Mucosa of descending colon (tissue), 3 donors: Measurements from ENCODE around the gene TSPYL2. TPM values are rescaled to one million over a fixed set of nuclear protein-coding genes. Genes with fewer than 3 reads are reported as not detected.

Experiments used
- ATAC-seq: fragments of 200-7000 bp; cut with Tn5 transposase; one replicate; pipeline ENCODE4 v1.9.1; 2020; ENCODE audit warnings: mild to moderate bottlenecking, moderate library complexity
- DNase-seq, 3 donors: peaks; one replicate each; pipeline ENCODE4 v3.0.0-alpha.2; 2020
- H3K36me3 ChIP-seq: fragments of 200-600 bp; one replicate; pipeline ENCODE4 v1.8.0; 2021; ENCODE audit warnings: low read depth, mild to moderate bottlenecking
- H3K4me1 ChIP-seq: fragments of 200-600 bp; one replicate; pipeline ENCODE4 v1.8.0; 2021; ENCODE audit warnings: low read depth, mild to moderate bottlenecking
- H3K4me3 ChIP-seq: fragments of 200-600 bp; one replicate; pipeline ENCODE4 v1.8.0; 2021; ENCODE audit warnings: mild to moderate bottlenecking
- H3K9me3 ChIP-seq: fragments of 200-600 bp; one replicate; pipeline ENCODE4 v1.8.0; 2021; ENCODE audit warnings: mild to moderate bottlenecking
- CTCF ChIP-seq: fragments of 200-600 bp; IDR thresholded peaks from one replicate; pipeline ENCODE4 v1.8.0; 2022; ENCODE audit warnings: antibody characterized with exemption, mild to moderate bottlenecking
- intact Hi-C, 2 donors: fragments of 100-400 bp; cut with DNase I in 1 of 2; cut with micrococcal nuclease in 1 of 2; formaldehyde crosslinking; loops; one replicate each; pipeline versions ENCODE4 v1.11.0 to v1.11.1; 2022; cut with DNase I, micrococcal nuclease
- total RNA-seq, 3 donors: library from RNA; stranded (reverse); fragmentation: NEBNext Ultra II Directional in 2 of 3; extraction: Animal tissue kit (Norgen Biotek cat#: 25700) in 2 of 3; gene quantifications; one replicate each; pipeline versions ENCODE4 v1.2.1 to v1.2.4, GENCODE V29; 2021 to 2023
- donor health status: DM: no; HTN: no; CAD: no; lungs with moderate emphysema.
- donor health status: DM: no; HTN: no; CAD: no.
- donor health status: DM: no; HTN: yes; CAD: no.

Gene TSPYL2
- total RNA-seq, 3 donors from 2014 or later, result 6.7 to 78.7 (median 10.4) TPM

- Histone ChIP-seq H3K4me1 (no peaks in the 10 kb centered on the region), H3K36me3 (no peaks in the 10 kb centered on the region), H3K9me3 (no peaks in the 10 kb centered on the region), H3K4me3 (no peak overlapping the region)
- ATAC-seq (no peak), DNase-seq (no peak)
- TF ChIP-seq CTCF, result no peak
- intact Hi-C loops, result no loop called here
Observed at GRCh38 chrX:53065104-53065503, 17.1 kb upstream of the TSPYL2 start.

GRCh38 chrX:53071064-53071463 is 11.1 kb upstream of the TSPYL2 start:
- H3K36me3 ChIP-seq, result no peaks in the 10 kb centered on the region
- H3K9me3 ChIP-seq, result no peaks in the 10 kb centered on the region
- no peaks in the 10 kb centered on the region for H3K4me1 ChIP-seq
- DNase-seq (no peak), ATAC-seq (no peak)
- H3K4me3 ChIP-seq, result no peak overlapping the region
- intact Hi-C loops, result no loop called here
- no peak for TF ChIP-seq CTCF

- H3K4me3 ChIP-seq, result no peak overlapping the region
- intact Hi-C loops, result no loop called here
- H3K36me3 ChIP-seq, result no peaks in the 10 kb centered on the region
- no peaks in the 10 kb centered on the region for H3K4me1 ChIP-seq
- no peak for TF ChIP-seq CTCF
- peak; percentile 95 for ATAC-seq
- no peaks in the 10 kb centered on the region for H3K9me3 ChIP-seq
- peak; percentile 54 to 80 (median 76) for DNase-seq
Observed at GRCh38 chrX:53071604-53072417, 10.4 kb upstream of the TSPYL2 start.

- Histone ChIP-seq H3K4me1 (no peaks in the 10 kb centered on the region), H3K9me3 (no peaks in the 10 kb centered on the region), H3K4me3 (no peak overlapping the region), H3K36me3 (no peaks in the 10 kb centered on the region)
- intact Hi-C loops, result no loop called here
- DNase-seq (no peak), ATAC-seq (peak; percentile 6)
- no peak for TF ChIP-seq CTCF
Observed at GRCh38 chrX:53072418-53073114, 9.6 kb upstream of the TSPYL2 start.

- Histone ChIP-seq H3K36me3 (no peaks in the 10 kb centered on the region), H3K4me3 (no peak overlapping the region), H3K4me1 (no peaks in the 10 kb centered on the region), H3K9me3 (no peaks in the 10 kb centered on the region)
- ATAC-seq, result no peak
- intact Hi-C loops, result no loop called here
- no peak for TF ChIP-seq CTCF
- DNase-seq, result no peak
Observed at GRCh38 chrX:53073115-53073586, 9.0 kb upstream of the TSPYL2 start.
